ENCODE results near the gene TYW1B. TPM values are rescaled to one million over a fixed set of nuclear protein-coding genes. Genes with fewer than 3 reads are reported as not detected.
"Not testable (repeated sequence)": the region's sequence is repeated elsewhere in the genome, so short reads cannot be mapped to it uniquely, and the experiment has no call there.

TYW1B gene
- total RNA-seq (1 to 10 TPM; 1.3 to 3.2 (median 1.9) TPM), polyA plus RNA-seq (1.9 TPM)
- long read RNA-seq, donor 1, partial matches to known transcripts, result 0 of 1 reads
- long read RNA-seq, donor 1, other reads (novel, unspliced or antisense), result 1 of 1 reads
- long read RNA-seq, donor 2, partial matches to known transcripts, result 0 of 2 reads
- long read RNA-seq, donor 2, other reads (novel, unspliced or antisense), result 1 of 2 reads
- long read RNA-seq, donor 3, partial matches to known transcripts, result 1 of 1 reads
- long read RNA-seq, donor 3, other reads (novel, unspliced or antisense), result 0 of 1 reads
- long read RNA-seq, donor 4, result 0 reads

- H3K27me3 ChIP-seq (ENCODE audit: control insufficient read depth, insufficient read depth); H3K4me1 ChIP-seq (ENCODE audit: control insufficient read depth, insufficient read depth, low read length); intact Hi-C loops (cut with DNase I); H3K9me3 ChIP-seq (ENCODE audit: control insufficient read depth, low read length): not testable (repeated sequence)
- Histone ChIP-seq H3K27ac (ENCODE audit: low read length) (peak within 1 kb of the TSS; percentile 75), H3K4me3 (ENCODE audit: low read length) (peak within 1 kb of the TSS; percentile 83)
- ATAC-seq, result peak; percentile 95 to 96
- peak; percentile 97 to 99 (median 98) for DNase-seq
- WGBS, result under 1% methylated on average over 49 of the region's 49 CpGs
Observed at GRCh38 chr7:72827839-72828591, at the start of gene TYW1B. Gene TYW1B (minus strand): TSS chr7:72828200. CDS start chr7:72828075, 125 bp downstream.

GRCh38 chr7:72867591-72867990, 39.6 kb upstream of the TYW1B start:
- H3K4me3 ChIP-seq (ENCODE audit: low read length); H3K27me3 ChIP-seq (ENCODE audit: control insufficient read depth, insufficient read depth); intact Hi-C loops (cut with DNase I); H3K9me3 ChIP-seq (ENCODE audit: control insufficient read depth, low read length); ATAC-seq; H3K4me1 ChIP-seq (ENCODE audit: control insufficient read depth, insufficient read depth, low read length); H3K27ac ChIP-seq (ENCODE audit: low read length); DNase-seq: not testable (repeated sequence)
- 56% methylated on average over 6 of the region's 7 CpGs for WGBS

GRCh38 chr7:72858846-72859400, 30.9 kb upstream of the TYW1B start:
- intact Hi-C loops (cut with DNase I); ATAC-seq; DNase-seq; H3K27me3 ChIP-seq (ENCODE audit: control insufficient read depth, insufficient read depth); H3K4me1 ChIP-seq (ENCODE audit: control insufficient read depth, insufficient read depth, low read length); H3K9me3 ChIP-seq (ENCODE audit: control insufficient read depth, low read length); H3K27ac ChIP-seq (ENCODE audit: low read length); H3K4me3 ChIP-seq (ENCODE audit: low read length): not testable (repeated sequence)
- WGBS, result 82% methylated on average over 9 of the region's 9 CpGs

- H3K9me3 ChIP-seq (ENCODE audit: control insufficient read depth, low read length); H3K27ac ChIP-seq (ENCODE audit: low read length); DNase-seq; H3K27me3 ChIP-seq (ENCODE audit: control insufficient read depth, insufficient read depth); ATAC-seq; H3K4me3 ChIP-seq (ENCODE audit: low read length); intact Hi-C loops (cut with DNase I); H3K4me1 ChIP-seq (ENCODE audit: control insufficient read depth, insufficient read depth, low read length): not testable (repeated sequence)
- 25% methylated on average over 1 of the region's 1 CpG for WGBS
Observed at GRCh38 chr7:72857925-72858324, 29.9 kb upstream of the TYW1B start.

- H3K4me3 ChIP-seq (ENCODE audit: low read length); intact Hi-C loops (cut with DNase I); ATAC-seq; H3K27ac ChIP-seq (ENCODE audit: low read length); H3K4me1 ChIP-seq (ENCODE audit: control insufficient read depth, insufficient read depth, low read length); H3K27me3 ChIP-seq (ENCODE audit: control insufficient read depth, insufficient read depth); DNase-seq; H3K9me3 ChIP-seq (ENCODE audit: control insufficient read depth, low read length): not testable (repeated sequence)
- 85% methylated on average over 6 of the region's 6 CpGs for WGBS
Observed at GRCh38 chr7:72855261-72855660, 27.3 kb upstream of the TYW1B start.

- DNase-seq; ATAC-seq; intact Hi-C loops (cut with DNase I); H3K27ac ChIP-seq (ENCODE audit: low read length); H3K9me3 ChIP-seq (ENCODE audit: control insufficient read depth, low read length); H3K4me3 ChIP-seq (ENCODE audit: low read length); H3K4me1 ChIP-seq (ENCODE audit: control insufficient read depth, insufficient read depth, low read length); H3K27me3 ChIP-seq (ENCODE audit: control insufficient read depth, insufficient read depth): not testable (repeated sequence)
- 88% methylated on average over 1 of the region's 2 CpGs for WGBS
Observed at GRCh38 chr7:72852937-72853336, 24.9 kb upstream of the TYW1B start.

- DNase-seq; H3K4me1 ChIP-seq (ENCODE audit: control insufficient read depth, insufficient read depth, low read length); intact Hi-C loops (cut with DNase I); H3K27ac ChIP-seq (ENCODE audit: low read length); H3K9me3 ChIP-seq (ENCODE audit: control insufficient read depth, low read length); H3K27me3 ChIP-seq (ENCODE audit: control insufficient read depth, insufficient read depth); ATAC-seq; H3K4me3 ChIP-seq (ENCODE audit: low read length): not testable (repeated sequence)
- 82% methylated on average over 3 of the region's 3 CpGs for WGBS
Observed at GRCh38 chr7:72850746-72851145, 22.7 kb upstream of the TYW1B start.

- 96% methylated on average over 15 of the region's 15 CpGs for WGBS
- H3K4me3 ChIP-seq (ENCODE audit: low read length); intact Hi-C loops (cut with DNase I); H3K9me3 ChIP-seq (ENCODE audit: control insufficient read depth, low read length); H3K27ac ChIP-seq (ENCODE audit: low read length); H3K4me1 ChIP-seq (ENCODE audit: control insufficient read depth, insufficient read depth, low read length); ATAC-seq; H3K27me3 ChIP-seq (ENCODE audit: control insufficient read depth, insufficient read depth); DNase-seq: not testable (repeated sequence)
Observed at GRCh38 chr7:72844146-72844545, 16.1 kb upstream of the TYW1B start.

GRCh38 chr7:72843166-72843565, 15.2 kb upstream of the TYW1B start:
- H3K27ac ChIP-seq (ENCODE audit: low read length); H3K27me3 ChIP-seq (ENCODE audit: control insufficient read depth, insufficient read depth); H3K9me3 ChIP-seq (ENCODE audit: control insufficient read depth, low read length); intact Hi-C loops (cut with DNase I); DNase-seq; ATAC-seq; H3K4me3 ChIP-seq (ENCODE audit: low read length); H3K4me1 ChIP-seq (ENCODE audit: control insufficient read depth, insufficient read depth, low read length): not testable (repeated sequence)
- 86% methylated on average over 4 of the region's 4 CpGs for WGBS

- H3K4me1 ChIP-seq (ENCODE audit: control insufficient read depth, insufficient read depth, low read length); H3K9me3 ChIP-seq (ENCODE audit: control insufficient read depth, low read length); H3K27ac ChIP-seq (ENCODE audit: low read length); H3K27me3 ChIP-seq (ENCODE audit: control insufficient read depth, insufficient read depth); intact Hi-C loops (cut with DNase I); H3K4me3 ChIP-seq (ENCODE audit: low read length); ATAC-seq; DNase-seq: not testable (repeated sequence)
- WGBS, result 84% methylated on average over 6 of the region's 6 CpGs
Observed at GRCh38 chr7:72840966-72841511, 13.0 kb upstream of the TYW1B start.

GRCh38 chr7:72838315-72838714, 10.3 kb upstream of the TYW1B start:
- H3K27me3 ChIP-seq (ENCODE audit: control insufficient read depth, insufficient read depth); ATAC-seq; H3K9me3 ChIP-seq (ENCODE audit: control insufficient read depth, low read length); H3K4me1 ChIP-seq (ENCODE audit: control insufficient read depth, insufficient read depth, low read length); intact Hi-C loops (cut with DNase I); H3K27ac ChIP-seq (ENCODE audit: low read length); DNase-seq; H3K4me3 ChIP-seq (ENCODE audit: low read length): not testable (repeated sequence)
- WGBS, result 96% methylated on average over 6 of the region's 6 CpGs

All from right cardiac atrium (tissue), 5 donors.